Heart left ventricle (tissue), 16 donors: ENCODE data around the gene NISCH. TPM values are rescaled to one million over a fixed set of nuclear protein-coding genes. Genes with fewer than 3 reads are reported as not detected.

ENCODE experiments used
- ATAC-seq, 4 donors: fragments of 200-7000 bp; cut with Tn5 transposase; one replicate each; pipeline ENCODE4 v1.9.1; 2020 to 2022; ENCODE audit warnings: moderate library complexity in 4 of 4, mild to moderate bottlenecking in 3 of 4, moderate number of reproducible peaks in 1 of 4
- DNase-seq, 5 donors: peaks; one replicate each; pipeline ENCODE4 v3.0.0-alpha.2; 2020
- H3K27ac ChIP-seq, 12 donors: fragments of 200-600 bp; sonication (generic) in 4 of 12; one replicate each; pipeline versions ENCODE4 v1.5.0 to v1.8.0; 2016 to 2022; ENCODE audit warnings: mild to moderate bottlenecking in 2 of 12
- H3K27me3 ChIP-seq, 9 donors: fragments of 200-600 bp; sonication (generic) in 2 of 9; one replicate each; pipeline versions ENCODE4 v1.5.1 to v1.8.0; 2016 to 2022; ENCODE audit warnings: mild to moderate bottlenecking in 3 of 9
- H3K36me3 ChIP-seq, 9 donors: fragments of 200-600 bp; sonication (generic) in 2 of 9; one replicate each; pipeline versions ENCODE4 v1.5.0 to v1.8.0; 2018 to 2022; ENCODE audit warnings: mild to moderate bottlenecking in 2 of 9
- H3K4me1 ChIP-seq, 12 donors: fragments of 200-600 bp; sonication (generic) in 4 of 12; one replicate each; pipeline versions ENCODE4 v1.5.0 to v1.8.0; 2016 to 2022; ENCODE audit warnings: mild to moderate bottlenecking in 3 of 12
- H3K4me3 ChIP-seq, 12 donors: fragments of 200-600 bp; sonication (generic) in 4 of 12; one replicate each; pipeline versions ENCODE4 v1.5.0 to v1.8.0; 2017 to 2022; ENCODE audit warnings: mild to moderate bottlenecking in 9 of 12, moderate library complexity in 4 of 12
- H3K9me3 ChIP-seq, 12 donors: fragments of 200-600 bp; sonication (generic) in 4 of 12; one replicate each; pipeline versions ENCODE4 v1.5.0 to v1.8.0; 2016 to 2022; ENCODE audit warnings: mild to moderate bottlenecking in 1 of 12
- POLR2A ChIP-seq, 2 donors: fragments of 450-650 bp; IDR thresholded peaks; one replicate each; pipeline ENCODE4 v1.6.1; 2017; ENCODE audit warnings: antibody characterized with exemption in 2 of 2, mild to moderate bottlenecking in 2 of 2, moderate library complexity in 2 of 2
- WGBS, 4 donors: extraction: QIAGEN DNeasy Blood & Tissue Kit in 2 of 4; methylation state at CpG; one replicate each; pipeline versions ENCODE4 v1.1.5 to v1.1.7; 2013 to 2018; 5-methylcytosine and 5-hydroxymethylcytosine counted together
- intact Hi-C, 10 donors: fragments of 100-400 bp; cut with DNase I; formaldehyde crosslinking; loops; one replicate each; pipeline versions ENCODE4 v1.11.1 to v1.14.2; 2022
- polyA plus RNA-seq, 2 donors: library from polyadenylated mRNA; stranded (reverse); fragments of 200-250 nt; gene quantifications; one replicate each; pipeline ENCODE4 v1.2.3, GENCODE V29; 2013
- total RNA-seq, 9 donors: library from RNA; depleted of rRNA in 2 of 9; stranded (reverse); fragments of >200 nt in 2 of 9; fragmentation: NEBNext Ultra II Directional in 3 of 9; extraction: Animal tissue kit (Norgen Biotek cat#: 25700) in 3 of 9; gene quantifications; one replicate each; pipeline versions ENCODE4 v1.1.0 to v1.2.4, GENCODE V29; 2016 to 2023
- TF ChIP-seq, protein P1 (sequence below), 12 donors: fragments of 200-600 bp; sonication (generic) in 4 of 12; IDR thresholded peaks; one replicate each; pipeline versions ENCODE4 v1.5.0 to v1.8.0; 2018 to 2022; ENCODE audit warnings: antibody characterized with exemption in 12 of 12, mild to moderate bottlenecking in 5 of 12
- donor health status: ischemic (EF 13 %, LVEDD 7.1; RV severe dilation, severe dysfunction).
- donor health status: healthy with polysubstance abuse.
- donor health status: DM: no; HTN: yes; CAD: no.
- donor health status: DM: no; HTN: no; CAD: no.
- donor health status: ischemic (EF 25% LVEDD 6.9; RV normal size, moderate dysfunction).
- donor health status: ischemic (EF 25% LVEDD 5.7; RV mildly dilated, moderate dysfunction).
- donor health status: healthy.
- donor health status: DM: yes; HTN: yes; CAD: no.
- donor health status: ischemic (EF 35%, LVEDD 5.7; RV mildly dilated, moderate dysfunction).
- donor health status: nonischemic (EF 11% LVEDD 7.7; RV severe dilation, severe dysfunction).
- donor health status: DM: yes; HTN: yes; CAD: no.
- donor health status: PGD.
- donor health status: ischemic (EF 29% LVEDD 5.4; RV normal size, mild dysfunction).
- donor health status: nonischemic (EF 23%, LVEDD 6.1; RV moderate dilation, normal function).

The NISCH gene
- total and polyA plus RNA-seq, 11 donors = 28.8 to 56.2 (median 42.0) TPM

DNA sequence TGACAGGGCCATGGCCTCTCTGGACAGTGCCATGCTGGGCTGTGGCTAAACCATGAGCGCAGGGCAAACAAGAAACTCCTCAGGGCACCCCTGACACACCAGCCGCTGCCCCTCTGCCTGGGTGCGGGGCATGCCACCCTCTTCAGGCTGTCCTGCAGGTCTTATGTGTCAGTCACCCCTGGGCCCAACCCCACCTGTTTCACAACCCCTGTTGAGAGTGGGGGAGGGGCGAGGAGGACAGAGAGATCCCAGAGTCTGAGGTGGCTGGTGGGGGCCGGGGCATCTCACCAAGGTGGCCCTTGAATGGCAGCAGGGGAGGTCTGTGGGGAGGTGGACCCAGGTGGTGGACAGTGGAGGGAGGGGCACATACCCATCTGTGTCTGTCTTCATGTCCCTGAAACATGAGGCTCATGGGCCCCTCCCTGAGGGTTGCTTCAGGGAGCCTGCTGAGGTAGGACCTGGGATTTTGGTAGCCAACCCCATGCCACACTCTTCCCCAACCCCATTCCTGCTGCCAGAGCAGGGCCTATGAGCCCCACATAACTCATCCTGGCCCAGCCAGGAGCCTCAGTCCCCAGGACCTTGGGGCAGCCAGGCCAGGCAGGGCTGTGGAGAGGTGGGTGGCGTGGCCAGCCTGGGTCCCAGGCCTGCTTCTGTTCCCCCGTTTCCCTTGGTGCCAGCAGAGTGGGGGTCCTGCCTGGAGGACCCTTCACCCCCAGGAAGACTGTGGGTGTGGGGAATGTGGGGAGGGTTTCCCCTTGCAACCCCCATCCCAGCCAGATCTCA, 38.0 kb downstream of the NISCH start:
- H3K9me3 ChIP-seq = no peaks in the 10 kb centered on the region
- H3K4me3 ChIP-seq = no peak overlapping the region
- no peaks in the 10 kb centered on the region for H3K27me3 ChIP-seq
- DNase-seq (no peak), ATAC-seq (no peak)
- WGBS, 4 donors = 86 to 96% (median 95%) methylated on average over 7 of the region's 7 CpGs
- H3K4me1 ChIP-seq = peaks cover 3 to 90% (median 38%) of the 10 kb centered on the region in 12 donors
- TF ChIP-seq, protein P1, sequence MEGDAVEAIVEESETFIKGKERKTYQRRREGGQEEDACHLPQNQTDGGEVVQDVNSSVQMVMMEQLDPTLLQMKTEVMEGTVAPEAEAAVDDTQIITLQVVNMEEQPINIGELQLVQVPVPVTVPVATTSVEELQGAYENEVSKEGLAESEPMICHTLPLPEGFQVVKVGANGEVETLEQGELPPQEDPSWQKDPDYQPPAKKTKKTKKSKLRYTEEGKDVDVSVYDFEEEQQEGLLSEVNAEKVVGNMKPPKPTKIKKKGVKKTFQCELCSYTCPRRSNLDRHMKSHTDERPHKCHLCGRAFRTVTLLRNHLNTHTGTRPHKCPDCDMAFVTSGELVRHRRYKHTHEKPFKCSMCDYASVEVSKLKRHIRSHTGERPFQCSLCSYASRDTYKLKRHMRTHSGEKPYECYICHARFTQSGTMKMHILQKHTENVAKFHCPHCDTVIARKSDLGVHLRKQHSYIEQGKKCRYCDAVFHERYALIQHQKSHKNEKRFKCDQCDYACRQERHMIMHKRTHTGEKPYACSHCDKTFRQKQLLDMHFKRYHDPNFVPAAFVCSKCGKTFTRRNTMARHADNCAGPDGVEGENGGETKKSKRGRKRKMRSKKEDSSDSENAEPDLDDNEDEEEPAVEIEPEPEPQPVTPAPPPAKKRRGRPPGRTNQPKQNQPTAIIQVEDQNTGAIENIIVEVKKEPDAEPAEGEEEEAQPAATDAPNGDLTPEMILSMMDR (IDR thresholded peaks at IDR 0.05) = no peak
- no peak for TF ChIP-seq POLR2A (IDR thresholded peaks at IDR 0.05)
- H3K27ac ChIP-seq = no peak overlapping the region
- peaks cover 0 to 59% (median 47%) of the 10 kb centered on the region in 9 donors for H3K36me3 ChIP-seq
- intact Hi-C loops = loop anchor here in 1 of 10 donors (5.0 kb wide), 1 partner anchor 34 kb away; no protein-coding TSS in a partner anchor

DNA sequence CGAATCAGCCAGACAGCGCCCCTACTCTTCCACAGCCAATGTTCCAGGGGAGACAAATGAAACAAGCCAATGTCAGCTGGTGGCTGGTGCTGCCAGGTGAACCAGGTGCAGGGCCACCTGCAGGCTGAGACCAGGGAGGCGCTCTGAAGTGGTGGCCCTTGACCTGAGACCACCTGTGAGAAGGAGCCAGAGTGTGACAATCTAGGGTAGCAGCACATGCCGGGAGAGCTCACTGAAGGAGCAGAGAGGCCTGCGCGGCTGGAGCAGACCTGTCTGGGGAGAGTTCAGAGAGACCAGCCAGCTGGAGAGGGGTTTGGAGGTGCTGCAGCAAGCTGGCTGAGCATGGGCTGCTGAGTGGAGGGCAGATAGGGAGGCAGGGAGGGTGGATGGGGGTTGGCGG, 39.0 kb downstream of the NISCH start:
- H3K4me1 ChIP-seq = peaks cover 3 to 96% (median 35%) of the 10 kb centered on the region in 12 donors
- H3K27me3 ChIP-seq = no peaks in the 10 kb centered on the region
- intact Hi-C loops = loop anchor here in 1 of 10 donors (5.0 kb wide), 1 partner anchor 33 kb away; no protein-coding TSS in a partner anchor
- TF ChIP-seq, protein P1 (IDR thresholded peaks at IDR 0.05) = no peak
- no peak for TF ChIP-seq POLR2A (IDR thresholded peaks at IDR 0.05)
- peak overlapping the region in 4 of 12 donors; percentile 47 to 72 (median 60) for H3K4me3 ChIP-seq
- 75 to 89% (median 82%) methylated on average over 7 of the region's 7 CpGs for WGBS, 4 donors
- ATAC-seq (no peak), DNase-seq (no peak)
- H3K27ac ChIP-seq = peak overlapping the region in 10 of 12 donors; percentile 65 to 94 (median 82)
- H3K36me3 ChIP-seq = peaks cover 0 to 49% (median 37%) of the 10 kb centered on the region in 9 donors
- no peaks in the 10 kb centered on the region for H3K9me3 ChIP-seq

DNA sequence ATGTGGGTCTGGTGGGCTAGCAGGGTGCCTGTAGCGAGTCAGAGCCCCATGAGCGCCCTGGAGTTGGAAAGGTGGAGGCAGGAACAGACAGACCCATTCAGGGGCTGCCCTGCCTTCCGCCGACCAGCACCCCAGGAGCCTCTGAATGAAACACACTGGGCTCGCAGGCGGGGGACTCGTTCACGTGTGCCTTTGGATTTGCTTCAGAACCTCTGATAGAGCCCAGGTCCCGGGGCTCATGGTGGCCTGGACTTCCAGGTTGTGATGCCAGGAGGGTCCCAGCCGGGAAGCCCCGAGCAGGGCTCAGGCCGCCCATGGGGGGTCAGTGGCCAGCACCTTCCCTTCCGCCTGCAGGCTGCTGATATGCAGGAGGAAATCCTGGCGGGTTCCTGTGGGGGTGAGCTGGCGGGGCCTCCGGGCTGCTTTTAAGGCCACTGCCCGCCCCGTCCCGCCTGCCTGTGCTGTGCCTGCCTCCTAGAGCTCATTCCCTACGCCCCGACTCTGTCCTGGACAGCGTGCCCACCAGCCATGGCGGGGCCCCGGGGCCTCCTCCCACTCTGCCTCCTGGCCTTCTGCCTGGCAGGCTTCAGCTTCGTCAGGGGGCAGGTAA, 39.6 kb downstream of the NISCH start, which contains the start of gene STAB1:
Gene STAB1 (plus strand): TSS at position 453 of the 610 bp plus-strand sequence. CDS start 76 bp downstream, at position 529.
- peak within 1 kb of the TSS in 11 of 12 donors; percentile 47 to 94 (median 80) for H3K27ac ChIP-seq
- intact Hi-C loops = loop anchor here in 2 of 10 donors (5.0 kb wide), 2 partner anchors 32 to 37 kb away; partner anchors contain the start of gene NT5DC2 (in 1 of the 2)

More for the DNA sequence above, 39.6 kb downstream of the NISCH start, which contains the start of gene STAB1:
- ATAC-seq = peak; percentile 39 to 82 (median 55)
- Histone ChIP-seq H3K27me3 (no peaks in the 10 kb centered on the region), H3K36me3 (peaks cover 0 to 44% (median 31%) of the 10 kb centered on the region in 9 donors), H3K4me3 (peak within 1 kb of the TSS; percentile 23 to 72 (median 52)), H3K9me3 (no peaks in the 10 kb centered on the region), H3K4me1 (peaks cover 3 to 93% (median 31%) of the 10 kb centered on the region in 12 donors)
- TF ChIP-seq, protein P1 (IDR thresholded peaks at IDR 0.05) = peak in 3 of 12 donors; percentile 6 to 16 (median 7)
- no peak for TF ChIP-seq POLR2A (IDR thresholded peaks at IDR 0.05)
- peak; percentile 71 to 85 (median 79) for DNase-seq
- 45 to 53% (median 52%) methylated on average over 18 to 25 of the region's 25 CpGs for whole genome bisulfite sequencing, 4 donors
